Liver (tissue), 3 donors: Measurements from ENCODE around the gene LVRN.

Experiments
- CTCF ChIP-seq: fragments of 150-350 bp; IDR thresholded peaks from 2 replicates; pipeline ENCODE4 v1.5.1; 2017; ENCODE audit warnings: improper control_type of control experiment, low read depth, low read length; ENCODE audit not compliant: missing input control
- FOXA1 ChIP-seq: IDR thresholded peaks from 2 replicates; pipeline ENCODE4 v1.6.1; 2016; ENCODE audit warnings: antibody characterized with exemption
- GABPA ChIP-seq, 2 donors: IDR thresholded peaks in 1 of 2; conservative IDR thresholded peaks in 1 of 2; 2 replicates each; pipeline ENCODE4 v1.6.1; 2016; ENCODE audit warnings: antibody characterized with exemption in 2 of 2, mild to moderate bottlenecking in 1 of 2, moderate library complexity in 1 of 2
- JUND ChIP-seq, 2 donors: IDR thresholded peaks; 2 replicates each; pipeline ENCODE4 v1.6.1; 2016; ENCODE audit warnings: antibody characterized with exemption in 2 of 2
- MAX ChIP-seq: IDR thresholded peaks from 2 replicates; pipeline ENCODE4 v1.6.1; 2016; ENCODE audit warnings: antibody characterized with exemption
- NR2F2 ChIP-seq: IDR thresholded peaks from 2 replicates; pipeline ENCODE4 v1.6.1; 2016; ENCODE audit warnings: antibody characterized with exemption
- RAD21 ChIP-seq, 2 donors: IDR thresholded peaks; 2 replicates each; pipeline ENCODE4 v1.6.1; 2016; ENCODE audit warnings: antibody characterized with exemption in 2 of 2, mild to moderate bottlenecking in 2 of 2
- REST ChIP-seq: IDR thresholded peaks from 2 replicates; pipeline ENCODE4 v1.6.1; 2016; ENCODE audit warnings: antibody characterized with exemption, mild to moderate bottlenecking
- TAF1 ChIP-seq: conservative IDR thresholded peaks from 2 replicates; pipeline ENCODE4 v1.6.1; 2016; ENCODE audit warnings: antibody characterized with exemption, mild to moderate bottlenecking
- YY1 ChIP-seq: IDR thresholded peaks from 2 replicates; pipeline ENCODE4 v1.6.1; 2016; ENCODE audit warnings: antibody characterized with exemption, mild to moderate bottlenecking
- donor health status: healthy.
- donor health status: healthy.

GRCh38 chr5:115947260-115947659 lies 15.0 kb upstream of the LVRN start:
- TF ChIP-seq CTCF, result no peak
- no peak for TF ChIP-seq REST
- TF ChIP-seq RAD21 (IDR thresholded peaks at IDR 0.05), result no peak
- no peak for TF ChIP-seq NR2F2
- TF ChIP-seq YY1, result no peak
- no peak for TF ChIP-seq GABPA (IDR thresholded peaks at IDR 0.05 in 1 of 2, conservative IDR thresholded peaks at IDR 0.05 in 1 of 2)
- no peak for TF ChIP-seq TAF1
- TF ChIP-seq FOXA1, result no peak
- no peak for TF ChIP-seq MAX
- TF ChIP-seq JUND (IDR thresholded peaks at IDR 0.05), result no peak
